Peyer's patch (tissue), 4 donors: ENCODE results near the gene FOXL3.

Source experiments
- POLR2A ChIP-seq, 2 donors: fragments of 450-650 bp; IDR thresholded peaks; one replicate each; pipeline ENCODE4 v1.5.1; 2017; ENCODE audit warnings: antibody characterized with exemption in 2 of 2, mild to moderate bottlenecking in 2 of 2, moderate library complexity in 2 of 2
- TF ChIP-seq, protein P1 (sequence below), 6 experiments: fragments of 450-650 bp in 4 of 6; fragments of 200-600 bp in 2 of 6; sonication (generic) in 1 of 6; IDR thresholded peaks; one replicate each; pipeline ENCODE4 v1.5.1; 2017 to 2019; ENCODE audit warnings: antibody characterized with exemption in 6 of 6, mild to moderate bottlenecking in 3 of 6, moderate library complexity in 1 of 6

- TF ChIP-seq, protein P1, sequence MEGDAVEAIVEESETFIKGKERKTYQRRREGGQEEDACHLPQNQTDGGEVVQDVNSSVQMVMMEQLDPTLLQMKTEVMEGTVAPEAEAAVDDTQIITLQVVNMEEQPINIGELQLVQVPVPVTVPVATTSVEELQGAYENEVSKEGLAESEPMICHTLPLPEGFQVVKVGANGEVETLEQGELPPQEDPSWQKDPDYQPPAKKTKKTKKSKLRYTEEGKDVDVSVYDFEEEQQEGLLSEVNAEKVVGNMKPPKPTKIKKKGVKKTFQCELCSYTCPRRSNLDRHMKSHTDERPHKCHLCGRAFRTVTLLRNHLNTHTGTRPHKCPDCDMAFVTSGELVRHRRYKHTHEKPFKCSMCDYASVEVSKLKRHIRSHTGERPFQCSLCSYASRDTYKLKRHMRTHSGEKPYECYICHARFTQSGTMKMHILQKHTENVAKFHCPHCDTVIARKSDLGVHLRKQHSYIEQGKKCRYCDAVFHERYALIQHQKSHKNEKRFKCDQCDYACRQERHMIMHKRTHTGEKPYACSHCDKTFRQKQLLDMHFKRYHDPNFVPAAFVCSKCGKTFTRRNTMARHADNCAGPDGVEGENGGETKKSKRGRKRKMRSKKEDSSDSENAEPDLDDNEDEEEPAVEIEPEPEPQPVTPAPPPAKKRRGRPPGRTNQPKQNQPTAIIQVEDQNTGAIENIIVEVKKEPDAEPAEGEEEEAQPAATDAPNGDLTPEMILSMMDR (IDR thresholded peaks at IDR 0.05) = no peak
- TF ChIP-seq POLR2A (IDR thresholded peaks at IDR 0.05) = no peak
These were observed 49.0 kb downstream of the FOXL3 start for GRCh38 chr7:339062-339342.
